NCI-H1694 treated with DMSO at 0.1 percent for 48 hours (cell line): Measurements from ENCODE around the gene TIMM10B.
A peak's percentile ranks its signal among the peaks of the same experiment; 100 is the strongest.
"Not testable (repeated sequence)": the region's sequence is repeated elsewhere in the genome, so short reads cannot be mapped to it uniquely, and the experiment has no call there.

Source experiments
- DNase-seq: peaks from one replicate; lab custom pipeline; 2025; lab: John Stamatoyannopoulos, UW

The TIMM10B gene

DNA sequence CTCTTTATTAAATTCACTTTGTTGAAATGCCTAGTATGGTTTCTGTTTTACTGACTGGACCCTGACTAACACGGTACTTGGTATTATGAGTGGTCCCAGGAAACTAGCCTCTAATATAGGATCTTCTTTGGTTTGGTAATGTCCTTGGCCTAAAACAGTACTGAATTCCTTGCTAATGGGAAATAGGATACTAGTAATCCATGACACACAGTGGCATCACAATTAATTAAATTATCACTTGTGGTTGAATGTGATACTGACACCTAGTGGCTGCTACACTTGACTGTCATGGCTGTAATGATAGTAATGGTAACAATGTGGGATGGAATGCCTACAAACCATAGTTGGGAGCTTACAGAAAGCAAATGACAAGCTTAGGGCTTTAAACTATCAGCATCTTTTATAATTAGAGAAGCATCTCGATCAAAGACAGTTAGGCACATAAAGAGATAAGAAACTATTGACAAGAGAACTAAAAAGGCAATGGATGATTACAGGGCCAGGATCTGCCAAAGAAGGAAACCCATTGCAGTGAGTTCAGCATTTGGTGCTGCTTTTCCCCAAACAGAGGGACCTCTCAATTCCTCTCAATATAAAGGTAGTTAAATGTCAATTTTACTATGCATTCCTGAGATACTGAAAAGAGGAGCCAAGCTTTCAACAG is 24.4 kb downstream of the TIMM10B start:
- peak; percentile 33 for DNase-seq

DNA sequence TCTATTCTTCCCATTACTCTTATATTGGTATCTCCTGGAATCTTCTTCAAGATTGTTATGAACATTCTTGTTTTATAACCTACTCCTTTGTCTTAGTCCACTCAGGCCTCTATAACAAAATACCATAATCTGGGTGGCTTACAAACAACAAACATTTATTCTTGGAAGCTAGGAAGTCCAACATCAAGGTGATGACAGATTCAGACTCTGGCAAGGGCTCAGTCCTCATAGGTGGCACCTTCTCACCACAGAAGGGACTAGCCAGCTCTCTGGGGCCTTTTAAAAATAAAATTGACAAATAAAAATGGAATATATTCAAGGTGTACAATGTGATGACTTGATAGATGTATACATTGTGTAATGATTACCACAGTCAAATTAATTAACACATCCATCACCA is 35.6 kb downstream of the TIMM10B start:
- DNase-seq = no peak

GRCh38 chr11:6520265-6520664 is 39.0 kb downstream of the TIMM10B start:
- no peak for DNase-seq

DNA sequence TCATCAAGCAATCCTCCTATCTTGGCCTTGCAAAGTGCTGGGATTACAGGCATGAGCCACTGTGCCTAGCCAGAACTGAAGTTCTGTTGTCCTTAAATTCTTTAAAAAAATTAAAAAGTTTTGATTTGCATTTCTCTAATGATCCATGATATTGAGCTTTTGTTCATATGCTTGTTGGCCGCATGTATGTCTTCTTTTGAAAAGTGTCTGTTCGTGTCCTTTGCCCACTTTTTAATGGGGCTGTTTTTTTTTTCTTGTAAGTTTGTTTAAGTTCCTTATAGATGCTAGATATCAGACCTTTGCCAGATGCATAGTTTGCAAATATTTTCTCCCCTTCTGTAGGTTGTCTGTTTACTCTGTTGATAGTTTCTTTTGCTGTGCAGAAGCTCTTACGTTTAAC is 40.6 kb downstream of the TIMM10B start:
- not testable (repeated sequence) for DNase-seq

GRCh38 chr11:6523253-6523652 is 42.0 kb downstream of the TIMM10B start:
- no peak for DNase-seq

DNA sequence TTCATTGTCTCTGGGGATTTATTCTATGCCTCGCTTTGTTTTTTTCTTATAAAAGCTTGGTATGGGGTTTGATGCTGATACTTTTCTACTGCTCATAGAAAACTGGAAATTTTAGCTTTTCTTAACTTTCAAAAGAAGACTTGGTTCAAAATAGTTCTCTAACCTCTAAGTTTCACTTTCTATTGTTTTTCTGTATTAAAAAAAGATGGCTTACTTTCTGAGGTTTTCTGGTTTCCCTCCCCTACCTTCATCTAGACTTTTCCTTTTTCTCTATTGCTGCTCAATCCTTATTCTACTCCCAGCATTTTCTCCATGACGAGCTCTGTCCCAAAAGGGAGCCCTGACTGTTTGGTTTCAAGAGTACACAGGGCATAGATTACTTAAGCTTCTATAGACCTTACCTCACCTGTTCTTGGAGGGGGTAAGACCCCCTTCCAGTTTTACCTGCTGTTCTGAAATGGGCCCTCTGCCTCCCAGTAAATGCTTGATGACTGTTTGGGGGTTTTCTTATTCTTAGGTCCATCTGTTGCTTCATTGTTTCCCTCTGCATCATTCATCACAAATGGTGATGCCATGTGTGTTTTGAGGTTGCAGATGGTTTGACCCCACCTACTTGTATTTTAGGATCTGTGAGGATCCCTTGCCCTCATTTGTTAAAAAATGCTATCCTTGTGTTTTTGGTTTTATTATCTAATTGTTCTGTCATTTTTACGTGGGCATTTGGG is 45.3 kb downstream of the TIMM10B start:
- DNase-seq = no peak

DNA sequence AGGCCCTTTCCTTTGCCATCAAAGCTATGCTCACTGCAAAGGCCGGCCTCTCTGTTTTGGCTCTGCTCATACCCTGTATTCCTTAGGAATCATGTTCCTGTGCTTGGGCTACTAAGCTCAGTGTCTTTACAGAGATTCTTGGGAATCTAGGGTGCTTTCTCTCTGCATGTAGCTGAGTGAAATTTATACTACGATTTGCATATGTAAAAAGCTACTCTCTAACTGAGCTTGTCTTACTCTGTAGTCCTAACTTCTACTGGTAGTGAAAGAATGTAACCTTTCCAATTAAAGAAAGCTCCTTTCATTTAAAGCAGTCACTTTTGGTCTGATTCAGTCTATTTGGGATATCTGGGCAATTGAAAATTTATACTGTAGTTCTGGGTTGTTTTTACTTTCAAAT is 48.0 kb downstream of the TIMM10B start:
- DNase-seq = no peak

GRCh38 chr11:6530848-6531247 is 49.5 kb downstream of the TIMM10B start:
- no peak for DNase-seq

GRCh38 chr11:6531267-6531752 is 50.0 kb downstream of the TIMM10B start:
- peak; percentile 44 for DNase-seq
